Measurements from ENCODE around the gene ME3.

ME3 gene

GRCh38 chr11:86586307-86586706 is 86.1 kb downstream of the ME3 start:
- Mint-ChIP-seq H3K9me3 (ENCODE audit: low read depth) (no peaks in the 10 kb centered on the region), H3K4me3 (no peak overlapping the region), H3K27ac (no peak overlapping the region), H3K4me1 (ENCODE audit: low read depth) (peaks cover 2% of the 10 kb centered on the region), H3K36me3 (no peaks in the 10 kb centered on the region), H3K27me3 (peaks cover 2% of the 10 kb centered on the region)

DNA sequence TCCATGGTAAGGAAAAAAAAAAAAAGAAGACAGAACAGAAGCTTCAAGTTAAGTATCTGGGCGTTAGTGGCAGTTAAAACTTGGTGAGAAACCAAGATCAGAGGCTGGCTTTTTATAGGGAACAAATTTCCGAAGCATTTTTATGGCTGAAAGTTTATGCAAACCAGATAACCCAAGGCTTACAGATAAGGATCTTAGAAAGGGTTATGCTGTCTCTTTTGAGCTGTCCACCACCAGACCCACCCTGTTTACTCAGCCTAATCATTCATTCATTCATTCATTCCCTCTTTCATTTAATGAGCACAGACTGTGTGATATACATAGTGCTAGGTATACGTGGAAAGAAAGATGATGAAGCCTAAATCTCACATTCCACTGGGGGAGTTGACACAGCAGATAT is 89.5 kb downstream of the ME3 start:
- Mint-ChIP-seq H3K4me1 (ENCODE audit: low read depth) (no peaks in the 10 kb centered on the region), H3K27me3 (peaks cover 2% of the 10 kb centered on the region), H3K4me3 (no peak overlapping the region), H3K36me3 (no peaks in the 10 kb centered on the region), H3K27ac (no peak overlapping the region), H3K9me3 (ENCODE audit: low read depth) (no peaks in the 10 kb centered on the region)

DNA sequence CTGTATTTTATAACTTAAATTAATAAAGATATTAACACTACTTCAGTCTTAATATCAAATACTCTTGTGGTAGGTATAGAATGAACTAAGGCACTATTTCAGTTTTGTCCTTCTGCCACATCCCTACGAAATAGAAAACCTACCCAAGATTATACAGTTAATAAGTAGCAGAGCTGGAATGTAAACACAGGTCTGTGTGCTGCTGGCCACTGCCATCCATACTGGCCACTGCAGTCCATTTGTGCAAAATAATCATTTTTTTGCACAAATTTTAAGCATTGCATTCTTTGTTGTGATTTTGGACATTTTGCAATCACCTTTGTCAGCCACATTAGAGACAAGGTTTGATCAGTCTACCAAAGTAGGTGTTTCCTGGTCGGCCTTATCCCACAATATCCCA is 91.9 kb downstream of the ME3 start:
- no peak overlapping the region for H3K27ac Mint-ChIP-seq
- no peaks in the 10 kb centered on the region for H3K36me3 Mint-ChIP-seq
- H3K9me3 Mint-ChIP-seq (ENCODE audit: low read depth): no peaks in the 10 kb centered on the region
- no peak overlapping the region for H3K4me3 Mint-ChIP-seq
- H3K27me3 Mint-ChIP-seq: peaks cover 2% of the 10 kb centered on the region
- H3K4me1 Mint-ChIP-seq (ENCODE audit: low read depth): no peaks in the 10 kb centered on the region

GRCh38 chr11:86579406-86579731 is 93.0 kb downstream of the ME3 start:
- H3K4me1 Mint-ChIP-seq (ENCODE audit: low read depth): no peaks in the 10 kb centered on the region
- no peak overlapping the region for H3K27ac Mint-ChIP-seq
- H3K4me3 Mint-ChIP-seq: no peak overlapping the region
- H3K27me3 Mint-ChIP-seq: peaks cover 3% of the 10 kb centered on the region
- no peaks in the 10 kb centered on the region for H3K9me3 Mint-ChIP-seq (ENCODE audit: low read depth)
- H3K36me3 Mint-ChIP-seq: no peaks in the 10 kb centered on the region

DNA sequence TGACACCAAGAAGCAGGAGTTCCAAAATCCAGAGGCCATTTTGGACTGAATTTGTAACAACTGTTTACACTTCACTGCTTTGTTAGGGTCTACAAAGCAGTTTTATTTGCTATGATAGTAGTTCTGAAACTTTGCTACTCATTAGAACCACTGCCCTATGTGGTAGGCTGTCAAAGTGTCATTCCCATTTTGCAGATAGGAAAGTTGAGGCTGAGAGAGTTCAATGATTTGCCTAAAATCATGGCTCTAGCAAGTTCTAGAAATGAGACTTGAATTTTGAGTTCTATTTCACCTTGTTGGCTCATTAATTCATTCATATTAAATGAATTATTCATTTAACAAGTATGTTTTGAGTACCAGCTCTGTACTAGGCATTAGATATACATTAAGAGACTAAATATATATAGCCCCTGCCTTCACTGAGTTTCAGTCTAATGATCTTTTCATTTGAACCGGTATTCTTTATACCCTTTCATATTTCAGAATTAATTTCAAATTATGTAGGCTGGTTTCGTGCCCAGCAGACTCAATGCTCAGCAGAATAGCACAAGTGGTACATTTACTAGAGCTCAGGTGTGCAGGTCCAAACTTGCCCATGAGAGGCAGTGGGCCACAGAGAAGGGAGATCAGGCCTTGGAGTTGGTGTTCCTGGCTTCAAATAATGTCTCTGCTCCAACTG is 93.5 kb downstream of the ME3 start:
- H3K27me3 Mint-ChIP-seq: peaks cover 4% of the 10 kb centered on the region
- no peak overlapping the region for H3K27ac Mint-ChIP-seq

GRCh38 chr11:86577644-86578636 is 94.5 kb downstream of the ME3 start:
- Mint-ChIP-seq H3K4me3 (no peak overlapping the region), H3K4me1 (ENCODE audit: low read depth) (no peaks in the 10 kb centered on the region), H3K27ac (no peak overlapping the region), H3K27me3 (peaks cover 4% of the 10 kb centered on the region), H3K36me3 (no peaks in the 10 kb centered on the region), H3K9me3 (ENCODE audit: low read depth) (no peaks in the 10 kb centered on the region)

More for the DNA sequence above, 93.5 kb downstream of the ME3 start:
- Mint-ChIP-seq H3K4me3 (no peak overlapping the region), H3K4me1 (ENCODE audit: low read depth) (no peaks in the 10 kb centered on the region), H3K36me3 (no peaks in the 10 kb centered on the region), H3K9me3 (ENCODE audit: low read depth) (no peaks in the 10 kb centered on the region)

DNA sequence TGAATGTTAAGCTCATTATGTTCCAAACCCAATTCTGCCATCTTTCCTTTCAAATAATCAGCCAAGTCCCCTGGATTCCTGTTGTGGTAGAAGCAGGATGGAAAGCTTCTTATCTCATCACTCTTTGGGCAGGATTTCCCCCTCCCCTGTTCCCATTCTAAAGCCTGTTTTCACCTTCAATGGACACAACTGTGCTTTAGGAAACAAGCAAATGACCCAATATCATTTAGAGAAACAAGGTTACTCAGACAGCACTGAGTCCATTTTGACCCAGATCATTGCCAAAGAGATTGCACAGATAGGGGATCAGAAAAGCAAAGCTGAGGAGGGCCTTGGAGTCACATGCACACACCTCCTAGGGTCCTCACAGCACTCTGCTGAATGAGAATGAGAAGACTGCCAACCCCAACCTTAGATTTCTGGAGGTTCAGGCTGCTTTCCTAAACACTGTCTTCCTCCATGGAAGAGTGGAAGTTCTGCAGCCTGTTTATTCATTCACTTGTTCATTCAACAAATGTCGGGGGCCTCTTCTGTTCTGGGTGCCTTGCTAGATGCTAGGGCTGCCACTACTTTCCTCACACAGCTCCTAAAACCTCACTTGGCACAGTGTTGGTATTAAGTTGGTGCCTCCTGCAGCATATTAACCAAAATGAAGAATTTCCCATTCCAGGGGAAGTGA is 95.3 kb downstream of the ME3 start:
- Mint-ChIP-seq H3K27me3 (peaks cover 4% of the 10 kb centered on the region), H3K4me3 (no peak overlapping the region), H3K9me3 (ENCODE audit: low read depth) (no peaks in the 10 kb centered on the region), H3K27ac (no peak overlapping the region), H3K36me3 (no peaks in the 10 kb centered on the region), H3K4me1 (ENCODE audit: low read depth) (no peaks in the 10 kb centered on the region)

DNA sequence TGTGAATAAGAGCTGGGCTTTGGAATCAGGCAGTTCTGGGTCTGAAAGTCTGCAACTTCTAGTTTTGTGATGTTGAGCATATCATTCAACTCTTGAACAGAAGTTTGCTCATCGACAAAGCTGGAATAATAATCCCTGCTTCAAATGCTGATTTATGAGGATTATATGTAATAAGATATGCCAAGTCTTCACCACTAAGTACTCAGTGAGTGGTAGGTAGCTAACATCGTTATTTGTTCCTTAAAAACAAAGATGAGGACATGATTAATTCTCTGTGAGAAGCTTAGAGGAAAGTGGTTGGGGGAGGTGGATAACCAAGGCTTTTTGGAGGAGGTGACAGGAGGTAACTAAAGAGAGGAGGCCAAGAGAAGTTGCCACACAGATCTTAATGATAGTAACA is 96.5 kb downstream of the ME3 start:
- Mint-ChIP-seq H3K27me3 (peaks cover 2% of the 10 kb centered on the region), H3K27ac (no peak overlapping the region), H3K4me3 (no peak overlapping the region), H3K36me3 (no peaks in the 10 kb centered on the region), H3K4me1 (ENCODE audit: low read depth) (no peaks in the 10 kb centered on the region), H3K9me3 (ENCODE audit: low read depth) (no peaks in the 10 kb centered on the region)

DNA sequence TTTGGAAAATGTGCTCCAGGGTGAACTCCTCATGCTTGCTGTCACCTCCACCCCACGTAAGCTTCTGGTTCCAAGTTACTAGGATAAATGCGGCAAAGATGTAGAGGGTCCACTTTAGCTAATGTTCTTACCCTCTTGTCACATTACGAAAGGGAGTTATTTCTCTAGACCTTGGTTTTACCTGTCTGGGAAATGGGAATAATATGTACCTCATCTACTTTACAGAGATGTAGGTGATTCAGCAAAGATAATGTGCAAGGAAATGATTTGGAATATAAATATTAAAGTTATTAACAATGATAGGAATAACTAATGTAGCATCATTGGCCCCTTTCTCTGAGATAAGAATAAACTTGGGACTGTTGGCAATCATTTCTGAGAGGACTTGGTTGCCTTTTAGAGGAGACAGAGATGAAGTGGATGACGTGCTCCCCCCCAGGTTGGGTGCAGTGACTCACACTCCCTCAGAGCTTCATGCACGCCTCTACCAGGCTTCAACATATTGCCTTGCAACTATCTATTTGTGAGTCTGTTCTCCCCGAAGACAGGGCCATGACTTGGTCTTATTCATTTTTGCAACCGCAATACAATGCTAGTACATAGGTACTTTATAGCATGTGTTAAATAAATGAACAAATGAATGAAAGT is 97.1 kb downstream of the ME3 start:
- Mint-ChIP-seq H3K4me3 (no peak overlapping the region), H3K27me3 (peaks cover 2% of the 10 kb centered on the region), H3K27ac (no peak overlapping the region), H3K4me1 (ENCODE audit: low read depth) (no peaks in the 10 kb centered on the region), H3K9me3 (ENCODE audit: low read depth) (no peaks in the 10 kb centered on the region), H3K36me3 (no peaks in the 10 kb centered on the region)

- Mint-ChIP-seq H3K27ac (no peak overlapping the region), H3K4me1 (ENCODE audit: low read depth) (no peaks in the 10 kb centered on the region), H3K27me3 (peaks cover 2% of the 10 kb centered on the region), H3K36me3 (no peaks in the 10 kb centered on the region), H3K9me3 (ENCODE audit: low read depth) (no peaks in the 10 kb centered on the region), H3K4me3 (no peak overlapping the region)
Measured at GRCh38 chr11:86574493-86575207, 97.8 kb downstream of the ME3 start.

DNA sequence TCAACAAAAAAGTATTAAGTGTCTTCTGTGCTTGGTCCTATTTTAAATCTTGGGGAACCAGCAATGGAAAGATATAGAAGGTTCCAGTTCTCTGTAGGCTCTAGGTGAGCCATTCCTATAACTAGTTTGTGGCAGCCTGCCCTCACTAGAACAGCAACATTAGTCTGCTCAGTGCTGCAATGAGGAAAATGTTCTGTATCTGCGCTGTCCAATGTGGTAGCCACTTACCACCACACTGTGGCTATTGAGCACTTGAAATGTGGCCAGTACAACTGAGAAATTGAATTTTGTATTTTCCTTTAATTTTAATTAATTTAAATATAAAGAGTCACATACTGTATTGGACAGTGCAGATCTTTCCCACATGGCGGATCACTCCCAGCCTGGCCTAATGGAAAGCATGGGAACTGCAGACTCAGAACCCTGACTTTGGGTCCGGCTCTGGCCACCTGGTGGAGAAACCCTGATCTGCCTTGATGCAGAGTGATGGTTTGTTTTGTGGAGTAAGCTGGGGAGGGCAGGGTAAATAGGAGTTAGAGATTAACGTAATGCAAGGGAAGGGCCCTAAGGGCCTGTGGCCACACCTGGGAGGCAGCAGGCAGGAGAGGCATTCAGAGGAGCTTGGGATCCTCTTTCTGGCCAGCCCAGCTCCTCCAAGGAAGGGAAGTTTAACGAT is 101.0 kb downstream of the ME3 start:
- Mint-ChIP-seq H3K27me3 (peaks cover 4% of the 10 kb centered on the region), H3K9me3 (ENCODE audit: low read depth) (no peaks in the 10 kb centered on the region), H3K27ac (no peak overlapping the region), H3K4me1 (ENCODE audit: low read depth) (no peaks in the 10 kb centered on the region), H3K4me3 (no peak overlapping the region), H3K36me3 (no peaks in the 10 kb centered on the region)

DNA sequence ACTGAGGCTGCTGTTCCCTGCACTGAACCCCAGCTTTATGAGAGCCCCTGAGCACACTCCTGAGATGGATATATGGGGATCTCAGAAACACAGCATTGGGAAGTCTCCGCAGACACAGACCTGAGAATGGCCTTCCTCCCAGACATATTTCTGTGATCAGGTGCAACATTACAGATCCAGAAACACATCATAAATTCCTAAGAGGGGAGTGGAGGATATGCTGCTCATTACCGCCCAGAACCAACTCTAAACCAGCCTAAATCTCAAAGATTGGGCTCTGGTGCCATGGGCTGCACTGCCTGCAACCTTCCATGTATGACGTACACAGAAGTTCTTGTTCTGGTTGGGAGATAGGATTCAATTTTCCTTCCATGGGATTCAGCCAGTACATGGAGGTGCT is 102.0 kb downstream of the ME3 start:
- Mint-ChIP-seq H3K4me1 (ENCODE audit: low read depth) (no peaks in the 10 kb centered on the region), H3K27ac (no peak overlapping the region), H3K36me3 (no peaks in the 10 kb centered on the region), H3K9me3 (ENCODE audit: low read depth) (no peaks in the 10 kb centered on the region), H3K4me3 (no peak overlapping the region), H3K27me3 (peaks cover 4% of the 10 kb centered on the region)

DNA sequence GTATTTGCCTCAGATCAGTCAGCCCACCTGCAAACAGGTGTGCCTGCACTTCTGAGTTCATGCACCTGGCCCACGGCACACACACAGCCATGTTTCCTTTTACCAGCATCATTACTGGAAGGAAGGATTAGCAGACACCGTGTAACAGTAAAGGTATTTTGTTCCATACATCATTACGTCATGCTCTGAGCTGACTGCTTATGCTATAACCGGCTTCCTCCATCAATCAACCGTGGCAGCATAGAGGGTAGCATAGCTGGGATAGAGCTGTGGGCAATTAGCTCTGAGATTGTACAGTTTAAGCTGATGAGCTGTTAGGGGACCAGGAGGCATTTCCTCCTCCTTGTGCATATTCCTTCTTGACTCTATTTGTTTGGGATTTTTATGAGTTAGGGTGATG is 102.4 kb downstream of the ME3 start:
- H3K36me3 Mint-ChIP-seq: no peaks in the 10 kb centered on the region
- H3K9me3 Mint-ChIP-seq (ENCODE audit: low read depth): no peaks in the 10 kb centered on the region
- no peak overlapping the region for H3K27ac Mint-ChIP-seq
- H3K4me1 Mint-ChIP-seq (ENCODE audit: low read depth): no peaks in the 10 kb centered on the region
- H3K4me3 Mint-ChIP-seq: no peak overlapping the region
- H3K27me3 Mint-ChIP-seq: peaks cover 4% of the 10 kb centered on the region

GRCh38 chr11:86569109-86569508 is 103.3 kb downstream of the ME3 start:
- H3K36me3 Mint-ChIP-seq: no peaks in the 10 kb centered on the region
- peaks cover 2% of the 10 kb centered on the region for H3K27me3 Mint-ChIP-seq
- H3K27ac Mint-ChIP-seq: no peak overlapping the region
- H3K4me1 Mint-ChIP-seq (ENCODE audit: low read depth): no peaks in the 10 kb centered on the region
- H3K9me3 Mint-ChIP-seq (ENCODE audit: low read depth): no peaks in the 10 kb centered on the region
- no peak overlapping the region for H3K4me3 Mint-ChIP-seq

Data from activated naive CD8-positive, alpha-beta T cell (primary cell).